Nucleus accumbens (tissue), 56 donors: Measurements from ENCODE around the gene SNRPN.
"Not testable (repeated sequence)": the region's sequence is repeated elsewhere in the genome, so short reads cannot be mapped to it uniquely, and the experiment has no call there.

ENCODE experiments used
- DNase-seq, 56 donors: peaks; one replicate each; lab custom pipeline; 2025; lab: John Stamatoyannopoulos, UW

SNRPN gene

DNA sequence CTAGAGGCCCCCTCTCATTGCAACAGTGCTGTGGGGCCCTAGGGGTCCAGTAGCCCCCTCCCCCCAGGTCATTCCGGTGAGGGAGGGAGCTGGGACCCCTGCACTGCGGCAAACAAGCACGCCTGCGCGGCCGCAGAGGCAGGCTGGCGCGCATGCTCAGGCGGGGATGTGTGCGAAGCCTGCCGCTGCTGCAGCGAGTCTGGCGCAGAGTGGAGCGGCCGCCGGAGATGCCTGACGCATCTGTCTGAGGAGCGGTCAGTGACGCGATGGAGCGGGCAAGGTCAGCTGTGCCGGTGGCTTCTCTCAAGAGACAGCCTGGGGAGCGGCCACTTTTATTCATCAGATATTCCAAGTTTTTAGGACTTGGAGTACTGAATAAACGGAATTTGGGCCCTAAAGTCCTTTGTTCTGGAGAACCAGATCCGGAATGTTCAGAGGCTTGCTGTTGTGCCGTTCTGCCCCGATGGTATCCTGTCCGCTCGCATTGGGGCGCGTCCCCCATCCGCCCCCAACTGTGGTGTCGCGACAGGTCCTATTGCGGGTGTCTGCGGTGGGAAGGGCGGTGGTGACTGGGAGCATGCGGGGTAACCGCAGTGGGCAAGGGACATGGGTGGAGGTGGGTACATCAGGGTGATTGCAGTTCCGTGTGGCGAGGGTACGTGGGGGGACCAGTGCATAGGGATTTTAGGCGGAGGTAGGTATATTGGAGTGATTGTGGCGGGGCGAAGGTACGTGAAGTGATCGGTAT lies at the start of gene SNRPN, which contains the start of gene SNURF:
SNRPN (plus strand) TSS at position 205 of the 748 bp plus-strand sequence. CDS start 19,467 bp downstream, outside the sequence.
SNURF (plus strand) TSS at position 205 of the 748 bp plus-strand sequence; CDS start at position 267, 62 bp downstream.
- DNase-seq, result peak in 55 of 56 donors; percentile 7 to 78 (median 46)

DNA sequence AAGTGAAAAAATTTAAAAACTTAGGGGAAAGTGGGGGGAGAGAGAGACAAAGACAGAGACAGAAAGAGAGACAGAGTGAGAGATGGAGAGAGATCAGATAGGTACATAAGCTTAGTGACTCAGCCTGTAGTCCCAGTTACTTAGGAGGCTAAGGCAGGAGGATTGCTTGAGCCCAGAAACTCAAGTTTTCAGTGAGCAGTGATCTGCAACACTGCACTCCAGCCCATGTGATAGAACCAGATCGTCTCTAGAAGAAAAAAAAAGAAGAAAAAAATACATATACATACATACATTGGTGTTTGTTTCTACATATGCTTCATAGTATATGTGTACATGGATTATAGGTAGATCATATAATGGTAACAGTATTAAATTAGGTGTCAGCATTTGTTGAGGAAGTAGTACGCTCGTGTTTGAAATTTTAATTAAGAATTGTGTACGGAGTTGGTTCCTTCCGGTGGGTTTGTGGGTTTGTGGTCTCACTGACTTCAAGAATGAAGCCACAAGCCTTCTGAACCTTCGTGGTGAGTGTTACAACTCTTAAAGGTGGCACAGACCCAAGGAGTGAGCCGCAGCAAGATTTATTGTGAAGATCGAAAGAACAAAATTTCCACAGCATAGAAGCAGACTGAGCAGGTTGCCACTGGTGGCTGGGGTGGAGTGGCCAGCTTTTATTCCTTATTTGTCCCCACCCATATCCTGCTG lies 38.3 kb upstream of the SNRPN start:
- no peak for DNase-seq

DNA sequence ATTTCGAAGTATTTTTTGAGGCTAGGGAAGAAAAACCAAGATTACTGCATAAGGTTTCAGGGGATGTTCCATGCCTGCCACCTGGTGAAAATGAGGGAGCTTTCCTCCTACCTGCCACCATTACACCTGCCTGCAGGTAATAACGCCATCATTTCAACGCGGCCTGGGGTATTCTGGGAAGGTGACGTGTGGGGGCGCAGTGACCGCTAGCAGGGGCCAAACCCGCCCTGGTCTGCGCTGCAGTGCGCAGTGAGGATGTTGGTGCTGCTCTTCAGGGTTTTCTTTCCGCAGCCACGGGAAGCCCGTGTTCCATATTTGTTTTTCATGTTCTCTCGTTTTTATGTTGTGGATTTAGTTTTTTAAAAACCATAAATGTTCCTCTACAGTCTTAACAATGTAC lies 37.4 kb upstream of the SNRPN start:
- no peak for DNase-seq

DNA sequence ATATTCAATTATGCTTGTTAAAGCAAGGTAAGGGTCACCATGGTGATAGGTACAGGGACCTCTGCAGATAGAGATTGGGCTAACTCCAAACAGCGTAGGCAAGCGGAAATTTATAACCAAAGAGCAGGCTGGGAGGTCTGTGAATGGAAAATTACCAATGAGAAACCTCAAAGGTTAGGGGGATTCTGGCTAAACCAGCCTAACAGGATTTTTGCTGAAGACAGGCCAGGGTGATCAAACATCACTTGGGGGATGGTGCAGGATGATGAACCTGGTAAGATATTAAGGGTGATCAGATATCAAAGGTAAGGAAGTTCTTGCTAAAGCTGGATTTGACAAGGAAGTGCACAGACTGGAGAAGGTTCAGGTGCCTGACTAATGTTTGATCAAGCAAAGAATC lies 35.3 kb upstream of the SNRPN start:
- DNase-seq, result no peak

DNA sequence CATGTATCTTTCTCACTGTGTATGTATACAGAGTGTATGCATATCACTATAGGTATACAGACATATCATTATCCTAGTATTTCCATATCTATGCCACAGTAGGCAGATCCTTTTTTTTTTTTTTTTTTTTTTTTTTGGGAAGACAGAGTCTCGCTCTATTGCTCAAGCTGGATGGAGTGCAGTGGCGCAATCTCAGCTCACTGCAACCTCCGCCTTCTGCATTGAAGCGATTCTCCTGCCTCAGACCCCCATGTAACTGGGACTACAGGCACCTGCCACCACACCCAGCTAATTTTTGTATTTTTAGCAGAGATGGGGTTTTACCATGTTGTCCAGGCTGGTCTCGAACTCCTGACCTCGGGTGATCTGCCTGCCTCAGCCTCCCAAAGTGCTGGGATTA lies 32.0 kb upstream of the SNRPN start:
- not testable (repeated sequence) for DNase-seq

DNA sequence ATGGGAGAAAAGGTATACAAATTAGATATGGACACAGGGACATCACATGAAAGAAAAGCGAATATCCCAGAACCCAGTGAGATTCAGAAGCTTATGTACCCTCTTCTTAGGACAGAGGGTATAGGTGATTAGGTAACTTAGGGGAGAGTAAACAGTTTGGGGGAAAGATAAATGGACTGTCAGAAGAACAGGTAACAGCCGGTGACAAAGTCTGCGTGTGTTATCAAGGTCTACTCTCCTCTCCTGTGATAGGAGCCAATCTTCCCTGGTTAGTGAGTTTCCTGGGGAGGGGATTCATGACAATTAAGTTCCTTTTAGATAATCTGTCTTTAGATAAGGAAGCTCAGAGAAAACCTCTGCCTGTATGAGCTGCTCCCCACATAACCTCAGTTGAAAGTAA lies 30.6 kb upstream of the SNRPN start:
- DNase-seq, result no peak

DNA sequence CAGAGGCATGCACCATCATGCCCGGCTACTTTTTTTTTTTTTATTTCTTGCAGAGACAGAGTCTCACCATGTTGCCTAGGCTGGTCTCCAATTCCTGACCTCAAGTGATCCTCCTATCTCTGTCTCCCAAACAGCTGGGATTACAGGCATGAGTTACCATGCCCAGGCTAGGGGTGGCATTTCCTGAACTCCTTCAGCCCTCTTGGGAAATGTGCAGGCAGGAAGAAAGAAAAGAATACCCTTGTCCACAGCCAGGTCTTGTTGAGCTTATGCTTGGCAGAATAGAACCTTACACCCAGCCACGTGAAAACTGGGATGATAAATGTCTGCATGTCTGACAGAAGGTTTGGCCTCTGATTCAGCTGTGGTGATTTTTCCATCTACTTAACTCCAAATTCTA lies 30.2 kb upstream of the SNRPN start:
- DNase-seq, result no peak

DNA sequence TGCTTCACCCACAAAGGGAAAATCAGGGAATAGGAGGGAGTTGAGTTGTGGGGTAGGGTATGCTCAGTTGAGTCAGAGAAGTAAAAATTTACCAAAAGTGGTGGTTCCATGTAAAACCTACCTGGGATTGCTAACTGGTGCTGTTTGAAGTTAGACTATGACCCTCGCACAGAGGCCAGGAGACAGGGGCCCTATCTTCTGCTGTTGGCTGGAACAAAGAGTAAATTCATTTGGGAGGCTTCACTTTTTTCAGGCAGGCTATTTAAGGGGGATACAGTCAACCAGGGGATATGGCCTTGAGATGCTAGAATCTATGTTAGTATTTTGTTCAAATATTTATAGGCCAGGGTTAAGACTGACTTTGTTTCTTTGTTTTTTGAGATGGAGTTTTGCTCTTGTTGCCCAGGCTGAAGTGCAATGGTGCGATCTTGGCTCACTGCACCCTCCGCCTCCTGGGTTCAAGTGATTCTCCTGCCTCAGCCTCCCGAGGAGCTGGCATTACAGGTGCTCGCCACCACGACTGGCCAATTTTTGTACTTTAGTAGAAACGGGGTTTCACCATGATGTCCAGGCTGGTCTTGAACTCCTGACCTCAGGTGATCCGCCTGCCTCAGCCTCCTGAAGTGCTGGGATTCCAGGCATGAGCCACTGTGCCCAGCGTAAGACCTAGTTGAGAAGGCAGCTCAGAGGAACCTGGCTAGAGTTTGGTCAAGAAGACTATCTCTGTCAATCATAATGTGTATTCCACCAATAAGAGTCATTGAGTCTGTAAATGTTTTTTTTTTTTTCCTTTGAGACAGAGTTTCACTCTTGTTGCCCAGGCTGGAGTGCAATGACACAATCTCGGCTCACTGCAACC lies 22.7 kb upstream of the SNRPN start:
- DNase-seq, result not testable (repeated sequence)

DNA sequence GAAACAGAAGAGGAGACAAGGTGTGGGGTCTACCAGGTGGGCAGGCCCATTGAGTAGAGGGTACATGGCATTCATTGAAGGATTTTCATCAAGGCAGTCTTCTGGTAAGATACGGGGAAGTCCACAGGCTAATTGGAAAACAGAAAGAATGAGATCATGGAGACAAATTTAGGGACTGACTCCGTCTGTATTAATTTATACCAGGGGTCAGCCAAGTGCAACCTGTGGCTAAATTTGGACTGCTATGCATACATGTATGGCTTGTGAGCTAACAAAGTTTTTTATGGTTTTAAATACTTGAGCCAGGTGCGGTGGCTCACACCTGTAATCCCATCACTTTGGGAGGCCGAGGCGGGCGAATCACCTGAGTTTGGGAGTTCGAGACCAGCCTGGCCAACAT lies 21.1 kb upstream of the SNRPN start:
- no peak for DNase-seq

DNA sequence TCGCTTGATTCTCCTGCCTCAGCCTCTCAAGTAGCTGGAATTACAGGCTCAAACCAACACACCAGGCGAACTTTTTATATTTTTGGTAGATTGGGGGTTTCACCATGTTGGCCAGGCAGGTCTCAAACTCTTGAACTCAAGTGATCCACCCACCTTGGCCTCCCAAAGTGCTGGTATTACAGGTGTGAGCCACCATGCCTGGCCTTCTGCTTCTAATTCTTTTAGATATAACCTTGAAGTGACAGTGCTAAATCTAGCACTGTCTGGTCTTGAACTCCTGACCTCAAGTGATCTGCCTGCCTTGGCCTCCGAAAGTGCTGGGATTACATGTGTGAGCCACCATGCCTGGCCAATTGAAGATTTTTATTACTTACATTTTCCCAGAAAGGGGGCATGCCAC lies 16.6 kb upstream of the SNRPN start:
- DNase-seq, result not testable (repeated sequence)

DNA sequence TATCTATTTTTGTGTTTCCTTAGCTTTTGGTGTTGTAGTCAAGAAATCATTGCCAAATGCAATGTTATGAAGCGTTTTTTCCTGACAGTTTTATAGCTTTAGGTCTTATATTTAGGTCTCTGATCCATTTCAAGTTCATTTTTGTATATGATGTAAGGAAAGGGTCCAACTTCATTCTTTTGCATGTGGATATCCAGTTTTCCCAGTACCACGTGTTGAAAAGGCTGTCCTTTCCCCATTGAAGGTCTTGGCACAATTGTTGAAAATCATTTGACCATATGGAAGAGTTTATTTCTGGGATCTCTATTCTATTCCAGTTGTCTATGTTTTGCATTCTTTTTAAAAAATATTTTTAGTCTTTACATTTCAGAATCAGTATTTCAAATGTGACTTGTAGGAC lies 14.6 kb upstream of the SNRPN start:
- DNase-seq, result no peak

DNA sequence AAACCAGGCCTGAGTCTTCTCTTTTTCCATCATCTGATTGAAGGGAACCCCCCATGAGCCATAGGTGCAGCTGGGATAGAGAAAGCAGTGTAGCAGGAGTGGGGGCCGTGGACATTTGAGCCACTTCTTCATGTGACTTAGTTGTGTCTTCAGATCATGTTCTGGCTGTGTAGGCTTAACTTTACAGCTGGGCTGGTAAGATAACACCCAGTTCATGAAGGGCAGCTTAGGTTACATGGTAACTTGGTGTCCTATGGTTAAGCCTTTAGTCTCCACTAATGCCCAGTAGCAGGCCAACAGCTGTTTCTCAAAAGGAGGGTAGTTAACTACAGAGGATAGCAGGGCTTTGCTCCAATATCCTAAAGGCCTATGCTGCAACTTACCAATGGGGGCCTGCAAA lies 11.4 kb upstream of the SNRPN start:
- no peak for DNase-seq

DNA sequence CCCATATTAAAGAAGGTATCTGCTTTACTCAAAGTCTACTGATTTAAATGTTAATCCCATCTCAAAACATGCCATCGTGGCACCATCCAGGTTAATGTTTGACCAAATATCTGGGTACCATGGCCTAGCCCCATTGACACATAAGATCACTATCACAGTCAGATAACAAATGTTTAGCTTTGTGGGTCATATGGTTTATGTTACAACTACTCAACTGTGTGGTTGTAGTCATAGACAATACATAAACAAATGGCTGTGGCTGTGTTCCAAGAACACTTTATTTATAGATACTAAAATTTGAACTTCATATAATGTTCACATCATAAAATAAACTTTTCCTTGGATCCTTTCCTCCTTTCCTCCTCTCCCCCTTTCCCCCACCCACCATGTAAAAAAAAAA lies 9.8 kb upstream of the SNRPN start:
- DNase-seq, result no peak

DNA sequence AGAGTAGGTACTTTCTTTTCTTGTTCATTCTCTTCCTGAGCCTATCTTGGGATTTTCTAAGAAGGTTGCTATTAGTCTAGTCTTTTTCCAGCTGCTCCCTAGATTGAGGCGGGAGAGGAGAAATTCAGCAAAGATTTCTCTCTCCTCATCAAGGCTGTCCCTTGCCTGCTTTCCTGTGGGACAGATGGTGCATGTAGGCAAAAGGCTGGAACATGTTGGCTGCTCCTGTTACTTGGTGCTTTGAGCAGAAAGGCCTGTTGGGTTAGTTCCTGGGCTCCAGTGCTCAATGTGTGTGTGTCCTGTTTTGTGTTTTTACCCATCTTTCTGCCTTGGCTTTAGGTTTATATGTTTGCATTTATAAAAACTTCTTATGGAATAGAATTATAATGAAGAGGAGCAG lies 9.1 kb upstream of the SNRPN start:
- no peak for DNase-seq

DNA sequence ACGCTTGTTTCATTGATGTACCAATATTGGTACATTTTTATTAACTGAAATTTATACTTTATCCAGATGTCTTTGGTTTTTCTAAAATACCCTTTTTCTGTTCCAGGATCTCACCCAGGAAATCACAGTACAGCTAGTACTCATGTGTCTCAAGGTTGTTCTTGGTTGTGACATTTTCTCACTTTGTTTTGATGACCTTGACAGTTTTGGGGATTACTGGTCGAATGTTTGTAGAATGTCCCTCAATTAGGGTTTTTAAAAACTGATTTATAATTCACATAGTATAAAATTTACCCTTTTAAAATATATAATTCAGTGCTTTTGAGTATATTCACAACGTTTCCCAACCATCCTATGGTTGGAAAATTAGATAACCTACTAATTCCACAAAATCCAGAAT lies 6.3 kb upstream of the SNRPN start:
- DNase-seq, result no peak

DNA sequence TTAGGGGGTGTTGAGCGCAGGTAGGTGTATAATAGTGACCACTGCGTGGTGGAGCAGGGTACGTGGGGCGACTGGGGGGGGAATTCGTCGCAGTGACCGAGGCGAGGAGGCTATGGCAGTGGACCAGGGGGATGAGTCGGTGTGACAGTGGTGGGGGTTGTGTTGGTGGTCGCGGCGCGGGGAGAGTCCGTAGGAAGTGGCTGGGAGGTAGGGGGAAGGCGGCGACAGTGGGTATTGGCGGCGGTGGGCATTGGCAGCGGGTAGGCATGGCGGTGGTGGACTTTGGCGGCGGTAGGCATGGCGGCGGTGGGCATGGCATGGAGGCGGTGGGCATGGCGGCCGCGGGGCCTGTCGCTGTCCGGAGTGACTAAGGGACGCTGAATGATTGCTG lies 739 bp downstream of the SNRPN start:
- peak in 11 of 56 donors; percentile 3 to 31 (median 16) for DNase-seq

DNA sequence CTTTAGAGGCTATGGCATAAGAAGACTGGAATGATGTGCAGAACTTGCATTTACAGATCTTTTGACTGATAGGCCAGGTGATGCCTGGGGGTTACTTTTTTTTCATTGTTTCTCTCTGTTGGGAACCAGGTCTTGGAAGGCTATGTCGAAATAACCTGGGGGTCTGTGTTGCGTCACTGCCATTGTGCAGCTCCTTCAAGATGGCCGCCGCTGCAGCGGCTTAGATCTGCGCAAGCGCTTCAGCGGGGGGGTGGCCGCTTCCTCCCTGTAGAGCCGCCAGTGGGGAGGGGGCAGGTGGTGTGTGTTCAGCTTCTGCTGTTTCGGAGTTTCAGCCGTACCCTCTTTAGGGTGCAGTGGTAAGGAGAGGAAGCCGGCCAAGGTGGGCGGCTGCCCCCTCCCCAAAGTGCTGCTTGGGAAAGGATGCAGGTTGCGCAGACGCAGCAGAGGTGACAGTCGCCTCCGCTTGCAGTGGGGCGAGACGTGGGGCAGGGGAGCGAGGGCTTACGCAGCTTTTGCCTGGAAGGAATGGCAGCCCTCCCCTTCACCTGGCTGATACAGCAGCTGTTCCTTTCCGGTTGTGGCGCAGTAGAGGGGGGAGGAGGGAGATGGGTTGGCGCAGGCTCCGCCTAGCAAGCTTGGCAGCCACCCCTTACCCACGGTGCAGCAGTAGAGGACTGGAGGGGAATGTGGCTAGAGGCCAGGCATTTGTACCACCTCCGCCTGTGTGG lies 1.5 kb downstream of the SNRPN start:
- peak in 55 of 56 donors; percentile 24 to 86 (median 63) for DNase-seq

DNA sequence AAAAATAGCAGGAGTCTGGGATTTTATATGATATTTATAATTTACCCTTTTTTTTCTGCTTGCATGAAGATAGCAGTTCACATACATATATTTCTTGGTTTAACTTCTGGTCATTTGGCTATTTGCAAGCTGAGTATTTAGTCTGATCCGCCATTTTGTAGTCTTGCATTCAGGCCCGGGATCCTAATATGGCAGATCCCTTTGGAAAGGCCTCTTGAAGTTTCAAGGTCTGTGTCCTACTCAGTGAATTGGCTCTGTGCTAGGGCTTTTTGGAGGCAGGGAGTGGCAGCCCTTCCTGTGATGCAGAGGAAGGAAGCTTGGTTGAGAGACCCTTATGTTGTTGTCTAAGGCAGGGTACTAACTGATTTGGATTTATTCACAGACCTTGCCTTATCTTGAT lies 2.9 kb downstream of the SNRPN start:
- no peak for DNase-seq

DNA sequence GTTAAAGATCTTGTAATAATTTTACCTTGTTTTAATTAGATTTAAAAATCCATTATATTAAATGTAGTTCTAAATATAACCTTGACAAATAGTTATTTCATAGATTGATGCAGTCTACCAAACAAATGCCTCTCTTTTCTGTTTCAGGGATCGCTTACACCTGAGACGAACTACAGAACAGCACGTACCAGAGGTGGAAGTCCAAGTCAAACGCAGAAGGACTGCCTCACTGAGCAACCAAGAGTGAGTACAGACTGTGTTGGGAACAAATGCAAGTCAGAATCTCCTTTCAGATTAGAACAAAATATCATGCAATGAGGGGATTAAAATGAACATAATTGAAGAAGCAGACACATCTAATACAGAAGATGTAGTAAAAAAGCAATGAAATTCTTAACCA lies 7.2 kb downstream of the SNRPN start:
- no peak for DNase-seq

DNA sequence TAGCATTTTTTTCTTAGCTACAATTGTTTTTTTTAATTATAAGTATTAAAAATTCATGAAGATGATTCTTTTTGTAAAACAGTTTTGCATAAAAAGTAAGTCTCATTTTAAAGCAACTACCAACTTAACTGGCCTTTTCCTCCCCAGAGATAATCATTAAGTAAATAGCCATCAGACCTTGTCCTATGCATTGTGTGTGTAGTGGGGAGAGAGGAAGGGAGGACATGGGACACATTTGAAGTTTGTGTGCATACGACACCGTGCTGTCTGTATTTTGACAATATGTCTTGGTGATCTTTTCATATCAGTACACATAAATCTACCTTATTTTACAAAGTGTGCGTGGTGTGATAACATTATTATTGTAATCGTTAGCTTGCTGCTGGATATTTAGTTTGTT lies 8.1 kb downstream of the SNRPN start:
- DNase-seq, result no peak
